ENCODE data around the gene GRIA1. TPM values are rescaled to one million over a fixed set of nuclear protein-coding genes. Genes with fewer than 3 reads are reported as not detected.

GRIA1 gene
- total RNA-seq, 1 donor: 1.1 TPM

- H3K4me1 ChIP-seq (ENCODE audit: insufficient read depth, low read length): peaks cover 7% of the 10 kb centered on the region
- H3K4me2 ChIP-seq (ENCODE audit: insufficient read depth, low read length): no peak overlapping the region
- H3K36me3 ChIP-seq (ENCODE audit: insufficient read depth, low read length): no peaks in the 10 kb centered on the region
- no peak overlapping the region for H3K4me3 ChIP-seq (ENCODE audit: insufficient read depth, low read length)
- H4K20me1 ChIP-seq (ENCODE audit: insufficient read depth, low read length): no peaks in the 10 kb centered on the region
- no peaks in the 10 kb centered on the region for H3K27me3 ChIP-seq (ENCODE audit: insufficient read depth, low read length)
- H3K9me3 ChIP-seq (ENCODE audit: low read depth, low read length): no peaks in the 10 kb centered on the region
- H3K27ac ChIP-seq (ENCODE audit: low read depth, low read length): no peak overlapping the region
- TF ChIP-seq CTCF (IDR thresholded peaks at IDR 0.05; ENCODE audit: extremely low read depth, low read depth, low read length): no peak
- no peak overlapping the region for H2AFZ ChIP-seq (ENCODE audit: low read length)
- no peak for DNase-seq (ENCODE audit: insufficient read length, low spot score, missing footprints)
- no peaks in the 10 kb centered on the region for H3K79me2 ChIP-seq (ENCODE audit: insufficient read depth, low read length)
Observed at GRCh38 chr5:153671653-153672346, 181.3 kb downstream of the GRIA1 start.

GRCh38 chr5:153672347-153673090, 182.0 kb downstream of the GRIA1 start:
- H3K79me2 ChIP-seq (ENCODE audit: insufficient read depth, low read length): no peaks in the 10 kb centered on the region
- H3K4me1 ChIP-seq (ENCODE audit: insufficient read depth, low read length): peaks cover 7% of the 10 kb centered on the region
- H3K27ac ChIP-seq (ENCODE audit: low read depth, low read length): no peak overlapping the region
- H3K36me3 ChIP-seq (ENCODE audit: insufficient read depth, low read length): no peaks in the 10 kb centered on the region
- H3K4me3 ChIP-seq (ENCODE audit: insufficient read depth, low read length): no peak overlapping the region
- H4K20me1 ChIP-seq (ENCODE audit: insufficient read depth, low read length): no peaks in the 10 kb centered on the region
- no peaks in the 10 kb centered on the region for H3K9me3 ChIP-seq (ENCODE audit: low read depth, low read length)
- no peaks in the 10 kb centered on the region for H3K27me3 ChIP-seq (ENCODE audit: insufficient read depth, low read length)
- H3K4me2 ChIP-seq (ENCODE audit: insufficient read depth, low read length): no peak overlapping the region
- no peak for TF ChIP-seq CTCF (IDR thresholded peaks at IDR 0.05; ENCODE audit: extremely low read depth, low read depth, low read length)
- no peak overlapping the region for H2AFZ ChIP-seq (ENCODE audit: low read length)
- DNase-seq (ENCODE audit: insufficient read length, low spot score, missing footprints): no peak

- no peak for DNase-seq (ENCODE audit: insufficient read length, low spot score, missing footprints)
- no peak overlapping the region for H3K4me3 ChIP-seq (ENCODE audit: insufficient read depth, low read length)
- H3K4me2 ChIP-seq (ENCODE audit: insufficient read depth, low read length): no peak overlapping the region
- H3K4me1 ChIP-seq (ENCODE audit: insufficient read depth, low read length): peaks cover 7% of the 10 kb centered on the region
- no peaks in the 10 kb centered on the region for H3K27me3 ChIP-seq (ENCODE audit: insufficient read depth, low read length)
- no peak overlapping the region for H3K27ac ChIP-seq (ENCODE audit: low read depth, low read length)
- H3K79me2 ChIP-seq (ENCODE audit: insufficient read depth, low read length): no peaks in the 10 kb centered on the region
- H3K9me3 ChIP-seq (ENCODE audit: low read depth, low read length): no peaks in the 10 kb centered on the region
- no peak for TF ChIP-seq CTCF (IDR thresholded peaks at IDR 0.05; ENCODE audit: extremely low read depth, low read depth, low read length)
- H4K20me1 ChIP-seq (ENCODE audit: insufficient read depth, low read length): no peaks in the 10 kb centered on the region
- no peaks in the 10 kb centered on the region for H3K36me3 ChIP-seq (ENCODE audit: insufficient read depth, low read length)
- H2AFZ ChIP-seq (ENCODE audit: low read length): no peak overlapping the region
Observed at GRCh38 chr5:153674356-153674755, 183.9 kb downstream of the GRIA1 start.

GRCh38 chr5:153676406-153676805, 185.9 kb downstream of the GRIA1 start:
- H3K4me1 ChIP-seq (ENCODE audit: insufficient read depth, low read length): peaks cover 7% of the 10 kb centered on the region
- no peaks in the 10 kb centered on the region for H4K20me1 ChIP-seq (ENCODE audit: insufficient read depth, low read length)
- no peaks in the 10 kb centered on the region for H3K27me3 ChIP-seq (ENCODE audit: insufficient read depth, low read length)
- H3K79me2 ChIP-seq (ENCODE audit: insufficient read depth, low read length): no peaks in the 10 kb centered on the region
- H3K4me2 ChIP-seq (ENCODE audit: insufficient read depth, low read length): no peak overlapping the region
- H3K4me3 ChIP-seq (ENCODE audit: insufficient read depth, low read length): no peak overlapping the region
- no peak overlapping the region for H3K27ac ChIP-seq (ENCODE audit: low read depth, low read length)
- no peaks in the 10 kb centered on the region for H3K36me3 ChIP-seq (ENCODE audit: insufficient read depth, low read length)
- DNase-seq (ENCODE audit: insufficient read length, low spot score, missing footprints): no peak
- no peaks in the 10 kb centered on the region for H3K9me3 ChIP-seq (ENCODE audit: low read depth, low read length)
- TF ChIP-seq CTCF (IDR thresholded peaks at IDR 0.05; ENCODE audit: extremely low read depth, low read depth, low read length): no peak
- no peak overlapping the region for H2AFZ ChIP-seq (ENCODE audit: low read length)

All from osteoblast (primary cell).